ENCODE data around the gene OR52I1.

- TF ChIP-seq CTCF (conservative IDR thresholded peaks at IDR 0.05; ENCODE audit: low read length) (no peak), EZH2phosphoT487 (IDR thresholded peaks at IDR 0.05; ENCODE audit: borderline replicate concordance, low read depth, low read length) (no peak)
These were observed 50.4 kb downstream of the OR52I1 start for GRCh38 chr11:4644233-4644632.

Data from OCI-LY7 (cell line).